IMR-90 (cell line): ENCODE measurements around the gene KANSL1L. TPM values are rescaled to one million over a fixed set of nuclear protein-coding genes. Genes with fewer than 3 reads are reported as not detected.

ENCODE experiments used
- ATAC-seq: fragments of 200-7000 bp; cut with Tn5 transposase; 2 replicates; pipeline ENCODE4 v1.9.1; 2020; ENCODE audit warnings: low read depth, mild to moderate bottlenecking, moderate library complexity
- BruUV-seq: library from RNA; stranded (reverse); fragments of 400-500 nt; replicated peaks from 2 replicates; lab custom pipeline; 2021; lab: Mats Ljungman, UMichigan
- CTCF ChIA-PET: fragments of 300-600 bp; formaldehyde crosslinking; extraction: SDS; loops from one replicate; lab custom pipeline; 2021; ENCODE audit warnings: antibody characterized with exemption; lab: Yijun Ruan, JAX
- POLR2A ChIA-PET: fragments of 300-600 bp; sonication (Branson Sonifier 250); formaldehyde crosslinking; loops from one replicate; lab custom pipeline; 2022; ENCODE audit warnings: antibody characterized with exemption; ENCODE audit not compliant: unreplicated experiment; lab: Charles Lee
- DNase-seq: peaks from one replicate; pipeline ENCODE4 v3.0.0; 2013
- H2AFZ ChIP-seq: replicated peaks from 2 replicates; pipeline ENCODE3; 2013; ENCODE audit warnings: low read length, mild to moderate bottlenecking; ENCODE audit not compliant: poor library complexity
- H2AK5ac ChIP-seq: 2 replicates; pipeline ENCODE4 v1.6.1; 2013; ENCODE audit warnings: low read depth, low read length, inconsistent platforms
- H2AK9ac ChIP-seq: replicated peaks from 2 replicates; pipeline ENCODE3; 2013; ENCODE audit warnings: mild to moderate bottlenecking, low read depth, low read length, moderate library complexity; ENCODE audit not compliant: poor library complexity
- H2BK120ac ChIP-seq: 2 replicates; pipeline ENCODE4 v1.6.1; 2013; ENCODE audit warnings: low read depth, low read length, inconsistent platforms
- H2BK15ac ChIP-seq: 3 replicates; pipeline ENCODE4 v1.6.1; 2013; ENCODE audit warnings: low read depth, low read length, inconsistent platforms
- H2BK20ac ChIP-seq: 2 replicates; pipeline ENCODE4 v1.6.1; 2013; ENCODE audit warnings: low read depth, mild to moderate bottlenecking, inconsistent platforms, low read length, moderate library complexity
- H2BK5ac ChIP-seq: 2 replicates; pipeline ENCODE4 v1.6.1; 2013; ENCODE audit warnings: mild to moderate bottlenecking, low read depth, low read length, inconsistent platforms; ENCODE audit not compliant: poor library complexity, severe bottlenecking
- H3K14ac ChIP-seq: replicated peaks from 2 replicates; pipeline ENCODE4 v1.6.1; 2013; ENCODE audit warnings: low read depth, low read length, inconsistent platforms
- H3K18ac ChIP-seq: 2 replicates; pipeline ENCODE4 v1.6.1; 2013; ENCODE audit warnings: low read depth, low read length, control low read depth
- H3K23ac ChIP-seq: 2 replicates; pipeline ENCODE4 v1.6.1; 2013; ENCODE audit warnings: low read depth, low read length, inconsistent platforms
- H3K27ac ChIP-seq: 2 replicates; pipeline ENCODE4 v1.5.1; 2013; ENCODE audit warnings: mild to moderate bottlenecking, control low read depth, low read length; ENCODE audit not compliant: insufficient read depth
- H3K27me3 ChIP-seq: 2 replicates; pipeline ENCODE4 v1.6.1; 2013; ENCODE audit warnings: low read length; ENCODE audit not compliant: control insufficient read depth, insufficient read depth
- H3K36me3 ChIP-seq: 2 replicates; pipeline ENCODE4 v1.6.1; 2013; ENCODE audit warnings: low read length, mixed read lengths; ENCODE audit not compliant: control insufficient read depth, insufficient read depth
- H3K4ac ChIP-seq: 2 replicates; pipeline ENCODE4 v1.6.1; 2013; ENCODE audit warnings: low read depth, low read length, inconsistent platforms
- H3K4me1 ChIP-seq: 2 replicates; pipeline ENCODE4 v1.6.1; 2013; ENCODE audit warnings: low read length, mixed read lengths; ENCODE audit not compliant: control insufficient read depth, insufficient read depth
- H3K4me2 ChIP-seq: 2 replicates; pipeline ENCODE4 v1.6.1; 2013; ENCODE audit warnings: low read depth, mild to moderate bottlenecking, control low read depth, low read length, moderate library complexity
- H3K4me3 ChIP-seq: 2 replicates; pipeline ENCODE4 v1.5.1; 2013; ENCODE audit warnings: low read depth, mild to moderate bottlenecking, control low read depth, low read length, moderate library complexity; ENCODE audit not compliant: insufficient read depth
- H3K56ac ChIP-seq: 2 replicates; pipeline ENCODE4 v1.6.1; 2013; ENCODE audit warnings: low read length, inconsistent platforms; ENCODE audit not compliant: insufficient read depth; ENCODE audit errors: extremely low read depth
- H3K79me1 ChIP-seq, 2 experiments: 2 replicates each; pipeline ENCODE4 v1.6.1; 2013; ENCODE audit warnings: low read length in 2 of 2, inconsistent platforms in 1 of 2, low read depth in 1 of 2
- H3K9ac ChIP-seq: 2 replicates; pipeline ENCODE4 v1.6.1; 2013; ENCODE audit warnings: low read depth, low read length, control low read depth
- H3K9me1 ChIP-seq: 2 replicates; pipeline ENCODE4 v1.6.1; 2013; ENCODE audit warnings: low read length, inconsistent platforms; ENCODE audit not compliant: insufficient read depth
- H3K9me3 ChIP-seq: 2 replicates; pipeline ENCODE4 v1.6.1; 2013; ENCODE audit warnings: low read length; ENCODE audit not compliant: control insufficient read depth, insufficient read depth
- H4K20me1 ChIP-seq: 2 replicates; pipeline ENCODE4 v1.6.1; 2013; ENCODE audit warnings: low read length, inconsistent platforms; ENCODE audit not compliant: insufficient read depth
- H4K5ac ChIP-seq: 2 replicates; pipeline ENCODE4 v1.6.1; 2013; ENCODE audit warnings: mild to moderate bottlenecking, low read depth, low read length, control low read depth
- H4K8ac ChIP-seq, 2 experiments: 2 replicates each; pipeline ENCODE4 v1.6.1; 2013; ENCODE audit warnings: low read depth in 2 of 2, low read length in 2 of 2, control low read depth in 1 of 2, inconsistent platforms in 1 of 2
- H4K91ac ChIP-seq: 2 replicates; pipeline ENCODE4 v1.6.1; 2013; ENCODE audit warnings: low read depth, low read length, inconsistent platforms; ENCODE audit not compliant: insufficient read depth
- MAZ ChIP-seq: IDR thresholded peaks from 2 replicates; pipeline ENCODE4 v1.6.1; 2012; ENCODE audit warnings: low read depth, mild to moderate bottlenecking, low read length, improper control_type of control experiment, moderate library complexity, borderline replicate concordance
- POLR2A ChIP-seq: IDR thresholded peaks from 2 replicates; pipeline ENCODE4 v1.6.1; 2012; ENCODE audit warnings: mild to moderate bottlenecking, low read depth, low read length
- RAD21 ChIP-seq: IDR thresholded peaks from 2 replicates; pipeline ENCODE4 v1.6.1; 2012; ENCODE audit warnings: low read length, improper control_type of control experiment
- SMC3 ChIP-seq: fragments of 150-350 bp; IDR thresholded peaks from 2 replicates; pipeline ENCODE4 v1.6.1; 2016; ENCODE audit warnings: low read depth, mild to moderate bottlenecking, antibody characterized with exemption, low read length, moderate library complexity
- WGBS, 2 experiments: methylation state at CpG; one replicate each; pipeline versions ENCODE4 v1.1.5 to v1.1.7; 2013; ENCODE audit warnings: missing lambda C conversion rate in 2 of 2; ENCODE audit not compliant: insufficient read length in 1 of 2; ENCODE audit errors: extremely low coverage in 2 of 2; 5-methylcytosine and 5-hydroxymethylcytosine counted together
- dilution Hi-C: fragments of 300-500 bp; cut with HindIII; formaldehyde crosslinking; loops from one replicate; pipeline ENCODE4 v1.14.3; 2018; ENCODE audit warnings: low sequenced_read_pairs; ENCODE audit not compliant: unreplicated experiment
- in situ Hi-C: fragments of 300-500 bp; cut with MboI; formaldehyde crosslinking; loops from 3 replicates; pipeline ENCODE4 v1.14.3; 2019; ENCODE audit warnings: low sequenced_read_pairs, inconsistent platforms, mixed read lengths
- intact Hi-C: fragments of 100-400 bp; cut with micrococcal nuclease; formaldehyde crosslinking; loops from 2 replicates; pipeline ENCODE4 v1.10.0; 2022
- polyA plus RNA-seq, 3 experiments: library from polyadenylated mRNA; depleted of rRNA; stranded (reverse); fragments of >200 nt; gene quantifications; 2 replicates each; pipeline ENCODE4 v1.2.3, GENCODE V29; 2012; ENCODE audit warnings: low replicate concordance in 1 of 3
- total RNA-seq: library from RNA; depleted of rRNA; stranded (reverse); fragments of >200 nt; gene quantifications from 2 replicates; pipeline ENCODE4 v1.2.3, GENCODE V29; 2012
- TF ChIP-seq, protein P1 (sequence below): fragments of 150-350 bp; IDR thresholded peaks from 2 replicates; pipeline ENCODE4 v1.6.1; 2017; ENCODE audit warnings: mild to moderate bottlenecking, antibody characterized with exemption, low read length, low read depth
- TF ChIP-seq, protein P2 (sequence below): conservative IDR thresholded peaks from 2 replicates; pipeline ENCODE4 v1.5.1; 2012; ENCODE audit warnings: mild to moderate bottlenecking, low read depth, low read length, improper control_type of control experiment
- TF ChIP-seq, protein P3 (sequence below): fragments of 150-350 bp; IDR thresholded peaks from 2 replicates; pipeline ENCODE4 v1.6.1; 2016; ENCODE audit warnings: low read depth, mild to moderate bottlenecking, low read length, moderate library complexity, borderline replicate concordance

KANSL1L gene
- total and polyA plus RNA-seq, 2 of the 4 experiments (the other 2 are of a cell fraction), result 3.1 to 7.2 TPM

DNA sequence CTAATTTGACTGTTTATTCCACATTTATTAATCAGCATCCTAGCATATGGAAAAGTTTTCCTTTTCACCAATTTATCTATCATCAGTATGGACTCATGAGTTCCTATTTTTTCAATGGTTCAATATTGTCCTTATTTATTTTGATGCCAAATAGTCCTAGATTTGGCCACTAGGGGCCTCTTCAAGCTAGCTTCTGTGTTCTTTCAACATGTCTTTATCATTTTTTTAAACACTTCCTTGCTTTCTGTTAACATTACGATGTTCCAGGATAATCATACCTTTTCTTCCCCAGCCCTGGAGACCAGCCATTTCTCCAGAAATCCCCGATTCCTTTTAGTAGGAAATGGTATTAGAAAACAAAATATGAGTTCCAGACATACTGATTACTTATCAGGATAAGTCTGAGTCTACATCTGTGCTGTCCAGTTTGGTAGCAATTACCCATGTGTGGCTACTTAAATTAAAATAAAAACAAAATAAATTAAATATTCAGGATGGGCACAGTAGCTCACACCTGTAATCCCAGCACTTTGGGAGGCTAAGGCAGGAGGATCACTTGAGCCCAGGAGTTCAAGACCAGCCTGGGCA lies 98.2 kb downstream of the KANSL1L start:
- H2BK120ac ChIP-seq, result no peak overlapping the region
- dilution Hi-C loops (no loop called here), intact Hi-C loops (loop anchor here (1.0 to 2.0 kb wide), 2 partner anchors 98 to 122 kb away; partner anchors contain the start of gene KANSL1L), in situ Hi-C loops (no loop called here)
- no TSS peak for BruUV-seq
- H2AK5ac ChIP-seq, result no peak overlapping the region
- no peak overlapping the region for H2BK20ac ChIP-seq
- CTCF ChIA-PET, result interaction anchor here (0.6 to 1.6 kb wide), 8 partner anchors 12 to 1720 kb away, joined by 3 to 5 read pairs (median 4); no protein-coding TSS in a partner anchor
- H4K91ac ChIP-seq, result no peak overlapping the region
- no peak overlapping the region for H3K27ac ChIP-seq
- H2AK9ac ChIP-seq, result no peak overlapping the region
- no peak overlapping the region for H3K9ac ChIP-seq
- H3K18ac ChIP-seq, result no peak overlapping the region
- no peak overlapping the region for H2AFZ ChIP-seq
- H3K23ac ChIP-seq, result no peak overlapping the region
- no peak overlapping the region for H3K4me3 ChIP-seq
- no peaks in the 10 kb centered on the region for H3K9me3 ChIP-seq
- H3K14ac ChIP-seq, result no peak overlapping the region
- H3K4me1 ChIP-seq, result no peaks in the 10 kb centered on the region; the same call in 1 of the 2 replicates
- POLR2A ChIA-PET, result no interaction called here
- no peak overlapping the region for H4K5ac ChIP-seq
- no peak overlapping the region for H4K8ac ChIP-seq
- H3K27me3 ChIP-seq, result no peaks in the 10 kb centered on the region
- WGBS, 2 experiments, result no CpG with 5 or more reads among the region's 2 CpGs
- no peaks in the 10 kb centered on the region for H3K9me1 ChIP-seq
- no peak overlapping the region for H3K56ac ChIP-seq
- H3K4me2 ChIP-seq, result peak overlapping the region; percentile 58; the same call in 1 of the 2 replicates
- no peaks in the 10 kb centered on the region for H3K36me3 ChIP-seq
- DNase-seq (peak; percentile 60), ATAC-seq (peak; percentile 73)
- H4K20me1 ChIP-seq, result no peaks in the 10 kb centered on the region
- H2BK5ac ChIP-seq, result no peak overlapping the region
- TF ChIP-seq, protein P1, sequence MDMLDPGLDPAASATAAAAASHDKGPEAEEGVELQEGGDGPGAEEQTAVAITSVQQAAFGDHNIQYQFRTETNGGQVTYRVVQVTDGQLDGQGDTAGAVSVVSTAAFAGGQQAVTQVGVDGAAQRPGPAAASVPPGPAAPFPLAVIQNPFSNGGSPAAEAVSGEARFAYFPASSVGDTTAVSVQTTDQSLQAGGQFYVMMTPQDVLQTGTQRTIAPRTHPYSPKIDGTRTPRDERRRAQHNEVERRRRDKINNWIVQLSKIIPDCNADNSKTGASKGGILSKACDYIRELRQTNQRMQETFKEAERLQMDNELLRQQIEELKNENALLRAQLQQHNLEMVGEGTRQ, result no peak
- TF ChIP-seq MAZ, result no peak
- TF ChIP-seq, protein P2, sequence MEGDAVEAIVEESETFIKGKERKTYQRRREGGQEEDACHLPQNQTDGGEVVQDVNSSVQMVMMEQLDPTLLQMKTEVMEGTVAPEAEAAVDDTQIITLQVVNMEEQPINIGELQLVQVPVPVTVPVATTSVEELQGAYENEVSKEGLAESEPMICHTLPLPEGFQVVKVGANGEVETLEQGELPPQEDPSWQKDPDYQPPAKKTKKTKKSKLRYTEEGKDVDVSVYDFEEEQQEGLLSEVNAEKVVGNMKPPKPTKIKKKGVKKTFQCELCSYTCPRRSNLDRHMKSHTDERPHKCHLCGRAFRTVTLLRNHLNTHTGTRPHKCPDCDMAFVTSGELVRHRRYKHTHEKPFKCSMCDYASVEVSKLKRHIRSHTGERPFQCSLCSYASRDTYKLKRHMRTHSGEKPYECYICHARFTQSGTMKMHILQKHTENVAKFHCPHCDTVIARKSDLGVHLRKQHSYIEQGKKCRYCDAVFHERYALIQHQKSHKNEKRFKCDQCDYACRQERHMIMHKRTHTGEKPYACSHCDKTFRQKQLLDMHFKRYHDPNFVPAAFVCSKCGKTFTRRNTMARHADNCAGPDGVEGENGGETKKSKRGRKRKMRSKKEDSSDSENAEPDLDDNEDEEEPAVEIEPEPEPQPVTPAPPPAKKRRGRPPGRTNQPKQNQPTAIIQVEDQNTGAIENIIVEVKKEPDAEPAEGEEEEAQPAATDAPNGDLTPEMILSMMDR, result peak; percentile 74
- TF ChIP-seq POLR2A, result no peak
- peak; percentile 70 for TF ChIP-seq SMC3
- TF ChIP-seq, protein P3, sequence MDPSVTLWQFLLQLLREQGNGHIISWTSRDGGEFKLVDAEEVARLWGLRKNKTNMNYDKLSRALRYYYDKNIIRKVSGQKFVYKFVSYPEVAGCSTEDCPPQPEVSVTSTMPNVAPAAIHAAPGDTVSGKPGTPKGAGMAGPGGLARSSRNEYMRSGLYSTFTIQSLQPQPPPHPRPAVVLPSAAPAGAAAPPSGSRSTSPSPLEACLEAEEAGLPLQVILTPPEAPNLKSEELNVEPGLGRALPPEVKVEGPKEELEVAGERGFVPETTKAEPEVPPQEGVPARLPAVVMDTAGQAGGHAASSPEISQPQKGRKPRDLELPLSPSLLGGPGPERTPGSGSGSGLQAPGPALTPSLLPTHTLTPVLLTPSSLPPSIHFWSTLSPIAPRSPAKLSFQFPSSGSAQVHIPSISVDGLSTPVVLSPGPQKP, result no peak
- TF ChIP-seq RAD21, result peak; percentile 53
- no peak overlapping the region for H3K4ac ChIP-seq
- no peak overlapping the region for H2BK15ac ChIP-seq
- no peaks in the 10 kb centered on the region for H3K79me1 ChIP-seq
